Endothelial cell of umbilical vein (primary cell): ENCODE measurements around the gene ADAMTS12. TPM values are rescaled to one million over a fixed set of nuclear protein-coding genes. Genes with fewer than 3 reads are reported as not detected.

Experiments
- BruUV-seq: library from RNA; stranded (reverse); fragments of 400-500 nt; replicated peaks from 2 replicates; lab custom pipeline; 2021; lab: Mats Ljungman, UMichigan
- CTCF ChIA-PET: fragments of 300-600, 350-600 bp; sonication (Branson Sonifier 250); formaldehyde crosslinking; loops from one replicate; lab custom pipeline; 2021; ENCODE audit warnings: antibody characterized with exemption, inconsistent platforms; lab: Charles Lee
- POLR2A ChIA-PET: fragments of 300-600, 350-600 bp; sonication (Branson Sonifier 250); formaldehyde crosslinking; loops from one replicate; lab custom pipeline; 2021; ENCODE audit warnings: antibody characterized with exemption, inconsistent platforms; lab: Charles Lee
- DNase-seq: peaks from one replicate; pipeline ENCODE4 v3.0.0-alpha.2; 2011; ENCODE audit warnings: low read depth, low spot score
- FAIRE-seq: peaks from 2 replicates; lab custom pipeline; 2011; peaks lifted over from hg19 to GRCh38; lab: Jason Lieb, UNC
- H2AFZ ChIP-seq: 2 replicates; pipeline ENCODE4 v1.6.0; 2012; ENCODE audit warnings: low read depth, low read length, control low read depth, inconsistent platforms
- H3K27ac ChIP-seq: 2 replicates; pipeline ENCODE4 v1.5.1; 2011; ENCODE audit warnings: low read depth, mild to moderate bottlenecking, control low read depth, low read length, moderate library complexity; ENCODE audit not compliant: insufficient read depth
- H3K27me3 ChIP-seq, 2 experiments: 2 replicates each; pipeline versions ENCODE4 v1.6.0 to v1.6.1; 2011; ENCODE audit warnings: low read length in 2 of 2, mixed read lengths in 1 of 2; ENCODE audit not compliant: control insufficient read depth in 2 of 2, insufficient read depth in 2 of 2
- H3K36me3 ChIP-seq, 2 experiments: 2 replicates in 1 of 2; 3 replicates in 1 of 2; pipeline ENCODE4 v1.5.1; 2011; ENCODE audit warnings: low read length in 2 of 2, mild to moderate bottlenecking in 1 of 2, moderate library complexity in 1 of 2; ENCODE audit not compliant: control insufficient read depth in 2 of 2, insufficient read depth in 2 of 2; ENCODE audit errors: extremely low read depth in 1 of 2
- H3K4me1 ChIP-seq: 3 replicates; pipeline ENCODE4 v1.5.1; 2011; ENCODE audit warnings: mild to moderate bottlenecking, low read length; ENCODE audit not compliant: control insufficient read depth, insufficient read depth; ENCODE audit errors: extremely low read depth
- H3K4me2 ChIP-seq: 2 replicates; pipeline ENCODE4 v1.6.1; 2011; ENCODE audit warnings: low read length, control low read depth, mixed read lengths; ENCODE audit not compliant: insufficient read depth
- H3K4me3 ChIP-seq, 3 experiments: fragments of 200-600 bp in 1 of 3; sonication (generic), shearing (Covaris generic) in 1 of 3; replicated peaks in 1 of 3; 2 replicates each; pipeline ENCODE4 v1.5.1; 2011 to 2016; ENCODE audit warnings: control low read depth in 3 of 3, low read length in 3 of 3, mild to moderate bottlenecking in 2 of 3, inconsistent platforms in 1 of 3, low read depth in 1 of 3, moderate library complexity in 1 of 3; ENCODE audit not compliant: insufficient read depth in 1 of 3
- H3K79me2 ChIP-seq: 2 replicates; pipeline ENCODE4 v1.6.0; 2012; ENCODE audit warnings: low read length, inconsistent platforms; ENCODE audit not compliant: control insufficient read depth, insufficient read depth
- H3K9ac ChIP-seq: replicated peaks from 2 replicates; pipeline ENCODE3; 2011; ENCODE audit warnings: low read length, control low read depth; ENCODE audit not compliant: insufficient read depth; ENCODE audit errors: extremely low read depth
- H3K9me1 ChIP-seq: replicated peaks from 3 replicates; pipeline ENCODE4 v1.6.0; 2011; ENCODE audit warnings: mild to moderate bottlenecking, low read length; ENCODE audit not compliant: control insufficient read depth, insufficient read depth; ENCODE audit errors: extremely low read depth
- H3K9me3 ChIP-seq: replicated peaks from 2 replicates; pipeline ENCODE4 v1.5.1; 2012; ENCODE audit warnings: low read length, inconsistent platforms; ENCODE audit not compliant: control insufficient read depth, insufficient read depth
- H4K20me1 ChIP-seq: replicated peaks from 2 replicates; pipeline ENCODE3; 2011; ENCODE audit warnings: mild to moderate bottlenecking, low read length; ENCODE audit not compliant: control insufficient read depth, insufficient read depth; ENCODE audit errors: extremely low read depth
- CTCF ChIP-seq, 2 donors: IDR thresholded peaks; 1 replicate in 1 of 2; 2 replicates in 1 of 2; pipeline ENCODE4 v1.5.1; 2011; ENCODE audit warnings: low read length in 2 of 2, mild to moderate bottlenecking in 2 of 2, moderate library complexity in 2 of 2, control low read depth in 1 of 2, inconsistent platforms in 1 of 2, low read depth in 1 of 2; ENCODE audit not compliant: insufficient read depth in 1 of 2; ENCODE audit errors: extremely low read depth in 1 of 2
- EZH2 ChIP-seq: IDR thresholded peaks from 2 replicates; pipeline ENCODE4 v1.6.1; 2012; ENCODE audit warnings: borderline replicate concordance, low read depth, mild to moderate bottlenecking, moderate library complexity, low read length, inconsistent platforms; ENCODE audit not compliant: severe bottlenecking
- JUN ChIP-seq: IDR thresholded peaks from 2 replicates; pipeline ENCODE4 v1.6.1; 2011; ENCODE audit warnings: borderline replicate concordance, low read depth; ENCODE audit not compliant: insufficient read length, insufficient read depth
- MAX ChIP-seq: IDR thresholded peaks from 2 replicates; pipeline ENCODE4 v1.6.1; 2011; ENCODE audit not compliant: insufficient read depth, insufficient read length
- MYC ChIP-seq: IDR thresholded peaks from one replicate; pipeline ENCODE4 v1.6.1; 2011; ENCODE audit warnings: mild to moderate bottlenecking, low read depth, low read length
- POLR2AphosphoS5 ChIP-seq: IDR thresholded peaks from 2 replicates; pipeline ENCODE4 v1.6.1; 2012; ENCODE audit warnings: low read depth, mild to moderate bottlenecking, control low read depth, low read length, moderate library complexity; ENCODE audit not compliant: insufficient read depth
- dilution Hi-C: fragments of 300-500 bp; cut with MboI; formaldehyde crosslinking; loops from one replicate; pipeline ENCODE4 v1.15.0; 2019; ENCODE audit warnings: low sequenced_read_pairs; ENCODE audit not compliant: extremely low pct_ligation_motif_present
- intact Hi-C: fragments of 100-400 bp; cut with micrococcal nuclease; formaldehyde crosslinking; loops from one replicate; pipeline ENCODE4 v1.10.0; 2022
- polyA plus RNA-seq, 4 experiments: library from polyadenylated mRNA; depleted of rRNA in 3 of 4; stranded (reverse) in 3 of 4; unstranded in 1 of 4; fragments of >200 nt; gene quantifications; 2 replicates each; pipeline versions ENCODE4 v1.2.1 to v1.2.3, GENCODE V29; 2011 to 2012; ENCODE audit warnings: missing spikeins in 1 of 4
- total RNA-seq: library from RNA; stranded (reverse); gene quantifications from 2 replicates; pipeline ENCODE4 v1.2.3, GENCODE V29; 2021

The ADAMTS12 gene
- total and polyA plus RNA-seq, 2 donors (not counting 3 experiments of a cell fraction or from before 2014, with no cell fraction given), result 0.88 TPM; not detected in 1

- no peaks in the 10 kb centered on the region for H3K9me1 ChIP-seq
- no peaks in the 10 kb centered on the region for H4K20me1 ChIP-seq
- H3K36me3 ChIP-seq, result no peaks in the 10 kb centered on the region
- no peak overlapping the region for H3K27ac ChIP-seq
- no peaks in the 10 kb centered on the region for H3K27me3 ChIP-seq
- H3K9me3 ChIP-seq, result peaks cover 1% of the 10 kb centered on the region
- intact Hi-C loops, result no loop called here
- no peak for TF ChIP-seq POLR2AphosphoS5
- no peak for TF ChIP-seq CTCF (IDR thresholded peaks at IDR 0.05; ENCODE audit: extremely low read depth in 1 of 2, insufficient read depth in 1 of 2, low read depth in 1 of 2, low read length in 2 of 2)
- TF ChIP-seq MAX, result no peak
- TF ChIP-seq MYC, result no peak
- no peak overlapping the region for H3K4me2 ChIP-seq
- POLR2A ChIA-PET, result no interaction called here
- BruUV-seq, result no TSS peak
- H3K79me2 ChIP-seq, result no peaks in the 10 kb centered on the region
- no peak overlapping the region for H2AFZ ChIP-seq
- no peak overlapping the region for H3K9ac ChIP-seq
- DNase-seq (no peak), FAIRE-seq (no peak)
- CTCF ChIA-PET, result no interaction called here
- no peak overlapping the region for H3K4me3 ChIP-seq
- dilution Hi-C loops, result no loop called here
- H3K4me1 ChIP-seq, result no peaks in the 10 kb centered on the region
These were observed 117.4 kb downstream of the ADAMTS12 start for GRCh38 chr5:33774341-33774740.

DNA sequence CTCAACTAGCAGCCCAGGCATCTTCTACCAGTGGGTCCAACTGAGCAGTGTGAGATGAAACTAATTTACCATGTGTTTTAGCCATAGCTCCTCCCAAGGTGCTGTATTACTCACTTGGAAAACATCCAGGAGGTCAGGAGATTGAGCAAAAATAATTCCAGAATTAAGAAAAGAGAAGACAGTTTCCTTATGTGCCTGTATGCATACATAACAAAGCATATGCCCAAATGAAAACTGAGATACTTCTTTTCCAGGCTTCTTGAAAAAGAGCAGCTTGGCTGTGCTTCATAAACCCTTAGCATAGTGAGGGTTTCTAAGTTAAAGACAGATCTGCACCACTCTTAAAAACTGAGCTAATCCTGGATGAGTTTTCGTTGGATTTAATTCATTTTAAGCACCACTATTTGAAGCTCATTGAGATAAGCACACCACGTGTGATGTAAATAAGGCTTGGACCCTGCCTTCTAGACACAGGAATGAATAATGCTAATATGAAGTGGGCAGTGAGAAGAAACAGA, 119.4 kb downstream of the ADAMTS12 start:
- Histone ChIP-seq H3K36me3 (no peaks in the 10 kb centered on the region), H3K27me3 (no peaks in the 10 kb centered on the region), H3K4me3 (no peak overlapping the region), H3K27ac (no peak overlapping the region), H2AFZ (no peak overlapping the region), H4K20me1 (no peaks in the 10 kb centered on the region), H3K4me1 (no peaks in the 10 kb centered on the region), H3K79me2 (no peaks in the 10 kb centered on the region), H3K9me1 (no peaks in the 10 kb centered on the region), H3K9ac (no peak overlapping the region), H3K9me3 (no peaks in the 10 kb centered on the region), H3K4me2 (no peak overlapping the region)
- intact Hi-C loops (no loop called here), dilution Hi-C loops (no loop called here)
- TF ChIP-seq EZH2, result no peak
- TF ChIP-seq JUN, result no peak
- TF ChIP-seq POLR2AphosphoS5, result no peak
- POLR2A ChIA-PET, result no interaction called here
- CTCF ChIA-PET, result interaction anchor here (0.8 to 0.9 kb wide), 2 partner anchors 87 to 163 kb away, joined by 3 read pairs; no protein-coding TSS in a partner anchor
- FAIRE-seq (no peak), DNase-seq (no peak)
- no TSS peak for BruUV-seq
